ENCODE results near the gene C2CD2. TPM values are rescaled to one million over a fixed set of nuclear protein-coding genes. Genes with fewer than 3 reads are reported as not detected.

Gene C2CD2
- total RNA-seq, 2 experiments from 2014 or later = 6.8 to 7.3 TPM

DNA sequence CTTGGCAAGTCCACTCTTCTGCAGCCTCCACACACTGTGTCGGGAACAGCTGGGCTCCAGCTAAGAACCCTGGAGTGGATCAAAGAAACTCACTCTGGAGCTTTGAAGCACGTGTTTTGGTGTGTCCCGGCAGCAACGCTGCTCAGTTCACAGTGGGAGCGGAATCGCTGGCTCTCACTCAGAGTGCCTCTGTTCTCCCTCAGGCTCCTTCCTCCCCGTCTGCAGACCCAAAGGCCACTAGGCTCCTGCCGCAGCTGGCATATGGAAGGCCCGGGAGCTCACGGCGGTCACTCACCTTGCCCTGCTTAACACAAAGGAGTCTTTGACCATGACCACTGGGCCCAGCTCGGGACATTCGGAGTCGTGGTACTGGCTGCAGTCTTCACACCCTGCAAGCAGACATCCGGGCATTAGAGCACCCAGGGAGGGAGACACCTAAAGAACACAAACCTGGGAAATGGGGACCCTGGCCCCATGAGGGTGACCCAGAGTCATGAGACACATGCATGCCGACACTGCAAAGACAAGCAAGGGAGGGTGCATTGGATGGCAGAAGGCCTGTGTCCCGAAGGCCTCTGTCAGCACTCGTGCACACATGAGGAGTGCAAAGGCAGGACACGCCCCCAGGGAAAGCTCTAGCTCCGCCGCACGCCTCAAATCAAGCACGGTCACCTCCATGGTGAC, 94.4 kb downstream of the C2CD2 start:
- H3K4me3 Mint-ChIP-seq = no peak overlapping the region
- no peak for DNase-seq
- H3K9me3 Mint-ChIP-seq (ENCODE audit: low read depth) = no peaks in the 10 kb centered on the region
- ChIA-PET POLR2A (no interaction called here), CTCF (no interaction called here)
- peaks cover 11% of the 10 kb centered on the region for H3K4me1 Mint-ChIP-seq
- peaks cover 20% of the 10 kb centered on the region for H3K36me3 Mint-ChIP-seq (ENCODE audit: low read depth)
- no peak for ATAC-seq
- no peaks in the 10 kb centered on the region for H3K27me3 Mint-ChIP-seq
- no peak overlapping the region for H3K27ac Mint-ChIP-seq
- intact Hi-C loops (cut with DNase I, micrococcal nuclease) = no loop called here

DNA sequence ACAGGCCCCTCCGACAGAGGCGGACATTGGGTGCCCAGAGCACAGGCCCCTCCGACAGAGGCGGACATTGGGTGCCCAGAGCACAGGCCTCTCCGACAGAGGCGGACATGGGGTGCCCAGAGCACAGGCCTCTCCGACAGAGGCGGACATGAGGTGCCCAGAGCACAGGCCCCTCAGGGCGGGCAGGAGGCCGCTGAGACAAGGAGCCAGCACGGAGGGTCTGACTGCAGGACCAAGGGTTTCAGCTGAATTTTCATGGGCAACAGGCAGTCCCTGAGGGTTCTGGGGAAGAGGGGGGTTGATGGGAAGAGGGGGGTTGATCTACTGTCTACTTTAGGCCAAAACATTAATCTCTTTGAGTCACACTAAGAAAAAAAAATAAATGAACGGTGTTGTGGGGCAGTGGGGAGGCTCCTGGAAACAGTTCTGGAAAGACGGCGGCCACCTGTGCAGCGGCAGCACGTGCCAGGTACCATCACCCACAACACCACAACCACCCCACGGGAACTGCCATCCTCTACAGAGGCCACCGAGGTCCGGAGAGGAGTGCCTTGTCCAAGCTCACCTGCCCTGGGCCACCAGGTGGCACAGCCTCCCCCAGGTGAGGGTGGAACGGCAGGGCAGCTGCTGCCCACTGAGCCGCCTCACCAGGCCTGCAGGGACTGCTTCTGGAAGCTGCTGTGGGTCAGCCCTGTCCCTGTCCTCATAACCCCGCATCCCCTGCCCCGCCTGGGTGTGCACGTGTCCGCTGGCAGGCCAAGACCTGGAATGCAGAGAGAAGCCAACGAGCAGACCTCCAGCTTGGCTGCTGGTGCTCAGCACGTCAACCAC, 95.1 kb downstream of the C2CD2 start:
- ChIA-PET CTCF (no interaction called here), POLR2A (no interaction called here)
- Mint-ChIP-seq H3K4me3 (no peak overlapping the region), H3K27ac (no peak overlapping the region), H3K4me1 (peaks cover 8% of the 10 kb centered on the region), H3K27me3 (no peaks in the 10 kb centered on the region), H3K36me3 (ENCODE audit: low read depth) (peaks cover 28% of the 10 kb centered on the region), H3K9me3 (ENCODE audit: low read depth) (no peaks in the 10 kb centered on the region)
- DNase-seq (no peak), ATAC-seq (no peak)
- intact Hi-C loops (cut with DNase I, micrococcal nuclease) = no loop called here

DNA sequence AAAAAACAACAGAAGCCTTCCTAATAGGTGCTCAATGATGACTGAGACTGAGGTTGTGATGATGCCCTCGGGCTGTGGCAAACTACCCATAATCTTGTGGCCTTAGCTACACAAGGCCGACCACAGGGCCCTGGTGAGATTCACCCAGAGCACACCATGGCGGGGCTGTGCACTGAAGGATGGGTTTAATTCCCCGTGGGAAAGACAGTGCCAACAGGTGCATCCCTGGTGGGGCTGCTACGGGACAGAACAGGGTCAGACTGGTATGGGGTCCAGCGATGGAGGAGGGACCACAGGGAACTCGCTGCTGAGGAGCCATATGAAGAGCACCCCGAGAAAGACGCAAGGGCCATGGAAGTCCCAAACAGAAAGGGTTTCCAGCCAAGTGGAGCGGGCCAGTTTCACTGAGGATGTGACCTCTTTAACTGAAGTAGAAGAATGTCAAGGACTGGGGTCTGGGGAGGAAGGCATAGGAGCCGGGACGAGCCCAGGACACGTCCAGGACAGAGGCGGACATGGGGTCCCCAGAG, 96.0 kb downstream of the C2CD2 start:
- ChIA-PET POLR2A (no interaction called here), CTCF (no interaction called here)
- H3K4me3 Mint-ChIP-seq = no peak overlapping the region
- H3K4me1 Mint-ChIP-seq = peaks cover 3% of the 10 kb centered on the region
- H3K27me3 Mint-ChIP-seq = no peaks in the 10 kb centered on the region
- ATAC-seq (no peak), DNase-seq (no peak)
- H3K9me3 Mint-ChIP-seq (ENCODE audit: low read depth) = no peaks in the 10 kb centered on the region
- intact Hi-C loops (cut with DNase I, micrococcal nuclease) = no loop called here
- H3K36me3 Mint-ChIP-seq (ENCODE audit: low read depth) = peaks cover 31% of the 10 kb centered on the region
- H3K27ac Mint-ChIP-seq = no peak overlapping the region

DNA sequence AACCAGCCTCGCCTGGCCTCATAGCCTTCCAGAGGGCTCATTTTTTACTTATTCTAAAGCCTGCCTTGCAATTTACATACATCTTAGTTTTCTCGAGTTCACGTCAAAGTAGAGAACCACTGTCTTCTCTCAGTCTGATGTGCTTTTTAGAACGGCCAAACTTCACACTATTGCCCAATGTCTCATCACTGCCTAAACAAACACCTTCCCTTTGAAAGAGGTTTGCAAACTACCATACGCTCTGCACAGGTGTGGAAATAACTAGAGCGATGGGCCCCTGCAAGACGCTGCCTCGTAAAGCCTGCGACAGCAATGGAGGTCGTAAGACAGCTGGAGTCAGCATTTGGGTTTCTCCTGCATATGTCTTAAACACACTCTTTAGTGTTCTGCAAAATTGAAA, 97.2 kb downstream of the C2CD2 start:
- ATAC-seq (no peak), DNase-seq (no peak)
- ChIA-PET POLR2A (interaction anchor here (0.5 kb wide), 1 partner anchor 16 kb away, joined by 3 read pairs; no protein-coding TSS in a partner anchor), CTCF (interaction anchor here (1.0 kb wide), 1 partner anchor 40 kb away, joined by 4 read pairs; no protein-coding TSS in a partner anchor)
- intact Hi-C loops (cut with DNase I, micrococcal nuclease) = no loop called here
- Mint-ChIP-seq H3K4me1 (peaks cover 2% of the 10 kb centered on the region), H3K27ac (no peak overlapping the region), H3K9me3 (ENCODE audit: low read depth) (no peaks in the 10 kb centered on the region), H3K27me3 (no peaks in the 10 kb centered on the region), H3K36me3 (ENCODE audit: low read depth) (peaks cover 35% of the 10 kb centered on the region), H3K4me3 (no peak overlapping the region)

DNA sequence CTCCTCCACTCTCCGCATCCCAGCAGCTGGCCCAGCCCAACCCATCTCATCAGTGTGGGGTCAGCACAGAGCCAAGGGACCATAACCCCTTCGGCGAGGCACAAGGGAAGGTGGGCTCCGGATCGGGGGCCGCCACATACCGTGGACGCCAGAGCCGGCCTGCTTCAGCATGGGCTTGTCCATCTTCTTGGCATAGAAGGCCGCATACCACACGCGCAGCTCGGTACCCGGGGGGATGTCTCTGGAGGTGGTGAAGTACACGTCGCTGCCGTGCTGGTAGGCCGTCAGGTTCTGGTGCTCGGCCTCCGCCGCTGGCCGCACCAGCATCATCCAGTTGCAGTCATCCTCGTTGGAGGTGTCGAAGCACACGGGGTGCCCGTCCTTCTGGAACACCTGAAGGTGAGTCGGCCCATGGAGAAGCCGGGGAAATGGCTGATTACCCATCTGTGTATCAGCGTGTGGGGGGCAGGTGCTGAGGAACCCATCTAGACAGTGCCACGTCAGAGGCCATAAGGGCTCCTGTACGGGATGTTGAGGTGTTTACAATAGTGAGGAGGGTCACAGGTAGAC, 99.3 kb downstream of the C2CD2 start:
- Mint-ChIP-seq H3K27ac (no peak overlapping the region), H3K36me3 (ENCODE audit: low read depth) (peaks cover 40% of the 10 kb centered on the region), H3K9me3 (ENCODE audit: low read depth) (no peaks in the 10 kb centered on the region), H3K27me3 (no peaks in the 10 kb centered on the region), H3K4me1 (no peaks in the 10 kb centered on the region), H3K4me3 (no peak overlapping the region)
- DNase-seq (no peak), ATAC-seq (no peak)
- ChIA-PET POLR2A (no interaction called here), CTCF (no interaction called here)
- intact Hi-C loops (cut with DNase I, micrococcal nuclease) = no loop called here

DNA sequence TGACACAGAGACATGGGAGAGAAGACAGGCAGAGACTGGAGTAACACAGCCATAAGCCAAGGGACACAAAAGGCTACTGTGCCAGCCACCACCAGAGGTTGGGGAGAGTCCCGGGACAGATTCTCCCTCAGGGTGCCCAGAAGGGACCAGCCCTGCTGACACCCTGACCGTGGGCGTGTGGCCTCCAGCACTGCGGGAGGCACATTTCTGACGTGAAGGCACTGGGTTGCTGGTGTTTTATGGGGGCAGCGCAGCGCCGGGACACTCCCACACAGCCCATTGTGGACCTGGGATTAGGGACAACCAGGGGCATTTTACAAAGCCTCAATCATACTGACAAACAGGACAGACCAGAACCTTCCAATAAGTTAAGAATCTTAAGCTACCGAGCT, 100.9 kb downstream of the C2CD2 start:
- no peak for DNase-seq

DNA sequence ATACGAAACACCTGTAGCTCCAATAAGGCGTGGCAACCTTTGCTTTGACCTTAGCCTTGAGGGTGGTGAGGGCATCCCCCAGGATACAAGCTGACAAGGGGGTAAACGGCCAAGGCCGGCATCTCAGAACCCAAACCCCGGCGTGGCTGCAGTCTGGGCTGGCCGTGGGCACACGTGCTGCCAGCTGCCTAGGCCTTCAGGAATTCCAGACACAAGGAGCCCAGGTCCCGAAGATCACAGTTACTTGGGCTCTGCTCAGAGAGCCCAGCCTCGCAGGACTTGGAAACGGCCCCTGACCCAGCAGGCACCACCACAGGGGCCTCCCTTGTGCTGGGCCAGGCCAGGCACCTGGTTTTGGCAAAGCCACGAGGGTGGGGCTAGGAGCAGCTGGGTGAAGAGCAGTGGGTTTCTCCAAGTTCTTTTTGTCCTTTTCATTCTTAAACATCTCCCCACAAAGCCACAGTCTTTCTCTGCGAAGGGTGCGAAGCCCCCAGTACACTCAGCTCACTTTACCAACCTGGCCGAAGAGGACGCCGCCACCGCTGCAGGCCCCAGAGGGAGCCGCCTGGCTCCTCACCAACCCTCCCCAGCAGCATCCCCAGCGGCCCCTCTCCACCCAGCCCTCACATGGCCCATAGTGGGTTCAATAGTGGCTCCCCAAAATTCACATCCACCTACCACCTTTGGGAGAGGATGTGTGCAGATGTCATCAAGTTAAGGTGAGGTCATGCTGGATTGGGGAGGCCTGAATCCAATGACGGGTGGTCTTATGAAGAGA, 101.5 kb downstream of the C2CD2 start:
- H3K27ac Mint-ChIP-seq = no peak overlapping the region
- POLR2A ChIA-PET = no interaction called here
- no peak for ATAC-seq
- H3K4me1 Mint-ChIP-seq = no peaks in the 10 kb centered on the region
- H3K36me3 Mint-ChIP-seq (ENCODE audit: low read depth) = peaks cover 35% of the 10 kb centered on the region
- no peak for DNase-seq
- no peak overlapping the region for H3K4me3 Mint-ChIP-seq
- intact Hi-C loops (cut with DNase I, micrococcal nuclease) = no loop called here
- CTCF ChIA-PET = interaction anchor here (1.0 kb wide), 1 partner anchor 36 kb away, joined by 3 read pairs; no protein-coding TSS in a partner anchor
- no peaks in the 10 kb centered on the region for H3K9me3 Mint-ChIP-seq (ENCODE audit: low read depth)
- H3K27me3 Mint-ChIP-seq = no peaks in the 10 kb centered on the region

More for the DNA sequence above, 100.9 kb downstream of the C2CD2 start:
- intact Hi-C loops (cut with DNase I, micrococcal nuclease) = no loop called here
- ATAC-seq = no peak
- Mint-ChIP-seq H3K27me3 (no peaks in the 10 kb centered on the region), H3K9me3 (ENCODE audit: low read depth) (no peaks in the 10 kb centered on the region), H3K36me3 (ENCODE audit: low read depth) (peaks cover 38% of the 10 kb centered on the region), H3K4me3 (no peak overlapping the region), H3K4me1 (no peaks in the 10 kb centered on the region), H3K27ac (no peak overlapping the region)
- ChIA-PET POLR2A (no interaction called here), CTCF (no interaction called here)

DNA sequence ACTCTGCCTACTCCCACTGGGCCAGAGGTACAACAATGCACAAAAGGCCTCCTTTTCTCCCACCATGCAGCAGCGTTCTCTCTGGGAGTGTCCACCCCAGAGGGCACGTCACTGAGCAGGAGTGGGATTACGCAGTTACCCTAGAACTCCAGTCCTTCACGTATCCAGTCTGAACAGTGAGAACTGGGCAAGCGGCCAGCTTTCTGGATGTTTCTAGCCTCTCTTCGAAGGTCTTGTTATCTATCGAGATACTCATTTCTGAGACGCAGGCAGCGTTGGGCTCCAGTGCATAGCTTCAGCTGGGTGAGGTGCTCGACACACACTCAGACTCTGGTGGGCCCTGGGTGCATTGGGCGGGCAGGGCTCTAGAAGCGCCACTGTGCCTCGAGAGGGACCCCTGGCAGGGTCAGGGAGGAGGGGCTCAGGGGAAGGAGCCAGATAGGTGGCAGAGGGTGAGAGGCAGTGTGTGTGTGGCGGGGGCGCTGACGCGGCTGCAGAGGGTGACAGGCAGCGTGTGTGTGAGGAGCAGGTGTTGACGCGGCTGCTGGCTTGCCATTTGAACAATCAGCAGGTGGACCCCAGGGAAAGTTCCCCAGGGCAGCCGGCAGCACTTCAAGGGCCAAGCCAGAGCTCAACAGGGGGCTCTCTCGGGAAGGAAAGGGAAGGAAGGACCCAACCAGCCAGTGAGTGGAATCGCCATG, 102.6 kb downstream of the C2CD2 start:
- Mint-ChIP-seq H3K27ac (no peak overlapping the region), H3K4me3 (no peak overlapping the region), H3K4me1 (no peaks in the 10 kb centered on the region), H3K9me3 (ENCODE audit: low read depth) (no peaks in the 10 kb centered on the region), H3K36me3 (ENCODE audit: low read depth) (peaks cover 26% of the 10 kb centered on the region), H3K27me3 (no peaks in the 10 kb centered on the region)
- ATAC-seq (no peak), DNase-seq (no peak)
- intact Hi-C loops (cut with DNase I, micrococcal nuclease) = no loop called here
- CTCF ChIA-PET = interaction anchor here (1.0 kb wide), 1 partner anchor 35 kb away, joined by 3 read pairs; no protein-coding TSS in a partner anchor
- POLR2A ChIA-PET = no interaction called here

DNA sequence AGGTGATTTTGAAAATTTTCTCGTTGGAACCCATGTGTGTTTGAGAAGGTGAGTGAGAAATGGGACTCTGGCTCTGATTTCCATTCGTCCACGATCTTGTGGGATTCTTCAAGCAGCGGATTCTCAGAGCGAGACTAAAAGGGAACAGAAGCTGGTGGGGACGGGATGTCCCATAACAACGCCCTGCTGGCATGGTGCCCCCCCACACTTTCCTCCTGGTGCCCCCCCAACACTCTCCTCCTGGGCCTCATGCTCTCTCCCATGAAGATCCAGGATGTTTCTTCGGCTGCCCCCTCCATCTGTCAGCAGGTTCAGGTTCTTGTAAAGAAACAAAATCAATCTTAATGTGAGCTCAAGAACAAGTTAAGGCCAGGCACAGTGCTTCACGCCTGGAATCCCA, 103.7 kb downstream of the C2CD2 start:
- H3K4me3 Mint-ChIP-seq = no peak overlapping the region
- H3K27ac Mint-ChIP-seq = no peak overlapping the region
- intact Hi-C loops (cut with DNase I, micrococcal nuclease) = no loop called here
- peaks cover 25% of the 10 kb centered on the region for H3K36me3 Mint-ChIP-seq (ENCODE audit: low read depth)
- POLR2A ChIA-PET = no interaction called here
- H3K27me3 Mint-ChIP-seq = no peaks in the 10 kb centered on the region
- H3K9me3 Mint-ChIP-seq (ENCODE audit: low read depth) = no peaks in the 10 kb centered on the region
- no peak for ATAC-seq
- DNase-seq = no peak
- no peaks in the 10 kb centered on the region for H3K4me1 Mint-ChIP-seq
- CTCF ChIA-PET = no interaction called here

DNA sequence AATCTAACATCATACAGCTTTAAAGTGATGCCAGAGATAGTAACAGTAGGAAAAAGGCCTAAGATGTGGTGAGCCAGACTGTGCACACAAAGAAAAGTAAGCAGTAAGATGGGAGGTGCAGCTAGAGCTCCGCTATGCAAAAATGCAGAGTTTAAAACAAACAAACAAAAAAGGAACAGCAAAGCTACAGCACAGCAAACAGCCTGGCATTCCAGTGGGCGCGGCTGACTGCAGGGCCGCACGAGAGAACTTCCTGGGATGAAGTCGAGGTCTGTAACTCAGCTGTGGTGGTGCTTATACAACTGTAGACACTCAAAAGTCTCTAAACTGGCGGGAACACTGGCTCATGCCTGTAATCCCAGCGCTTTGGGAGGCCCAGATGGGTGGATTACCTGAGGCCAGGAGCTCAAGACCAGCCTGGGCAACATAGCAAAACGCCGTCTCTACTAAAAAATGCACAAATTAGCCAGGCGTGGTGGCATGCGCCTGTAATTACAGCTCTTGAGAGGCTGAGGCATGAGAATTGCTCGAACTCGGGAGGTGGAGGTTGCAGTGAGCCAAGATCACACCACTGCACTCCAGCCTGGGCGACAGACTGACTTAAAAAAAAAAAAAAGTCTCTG, 104.7 kb downstream of the C2CD2 start:
- DNase-seq (no peak), ATAC-seq (no peak)
- Mint-ChIP-seq H3K36me3 (ENCODE audit: low read depth) (peaks cover 18% of the 10 kb centered on the region), H3K27ac (no peak overlapping the region), H3K27me3 (no peaks in the 10 kb centered on the region), H3K4me1 (no peaks in the 10 kb centered on the region), H3K9me3 (ENCODE audit: low read depth) (no peaks in the 10 kb centered on the region), H3K4me3 (no peak overlapping the region)
- ChIA-PET CTCF (interaction anchor here (0.7 kb wide), 1 partner anchor 262 kb away, joined by 3 read pairs; no protein-coding TSS in a partner anchor), POLR2A (no interaction called here)
- intact Hi-C loops (cut with DNase I, micrococcal nuclease) = no loop called here
